Measurements from ENCODE around the gene RAB27A. TPM values are rescaled to one million over a fixed set of nuclear protein-coding genes. Genes with fewer than 3 reads are reported as not detected.
"Not testable (repeated sequence)": the region's sequence is repeated elsewhere in the genome, so short reads cannot be mapped to it uniquely, and the experiment has no call there.

Gene RAB27A
- total RNA-seq, 4 donors from 2014 or later: 15.8 to 22.0 (median 19.8) TPM

DNA sequence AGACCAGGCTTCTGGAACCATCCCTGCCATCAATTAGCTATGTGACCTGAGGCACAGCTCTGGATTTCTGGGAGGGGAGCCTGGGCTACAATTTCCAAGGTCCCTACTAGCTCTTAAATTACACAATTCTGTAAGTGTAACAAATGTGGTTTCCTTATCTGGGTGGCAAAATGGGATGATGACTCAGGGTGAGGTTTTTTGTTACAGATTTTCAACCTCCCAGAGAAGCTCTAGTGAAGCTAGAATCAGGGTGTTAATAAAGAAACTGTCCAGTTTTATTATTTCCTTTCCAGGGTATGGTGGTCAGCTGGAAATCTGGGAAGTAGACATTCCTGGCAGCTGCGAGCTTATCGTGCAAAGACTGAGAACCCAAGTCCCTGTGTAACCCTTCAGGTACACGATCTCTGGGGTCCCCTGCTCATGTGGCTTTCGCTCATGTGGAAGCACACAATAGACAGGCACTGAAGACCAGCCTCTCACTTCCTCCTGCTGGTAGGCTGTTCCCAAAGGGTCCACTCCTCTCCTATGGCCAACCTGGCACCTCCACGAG is 7.3 kb downstream of the RAB27A start:
- intact Hi-C loops (cut with DNase I): no loop called here
- TF ChIP-seq EP300 (IDR thresholded peaks at IDR 0.05) (no peak), POLR2AphosphoS5 (IDR thresholded peaks at IDR 0.05) (no peak), POLR2A (IDR thresholded peaks at IDR 0.05; ENCODE audit: low read depth) (no peak)
- TF ChIP-seq, protein P1, sequence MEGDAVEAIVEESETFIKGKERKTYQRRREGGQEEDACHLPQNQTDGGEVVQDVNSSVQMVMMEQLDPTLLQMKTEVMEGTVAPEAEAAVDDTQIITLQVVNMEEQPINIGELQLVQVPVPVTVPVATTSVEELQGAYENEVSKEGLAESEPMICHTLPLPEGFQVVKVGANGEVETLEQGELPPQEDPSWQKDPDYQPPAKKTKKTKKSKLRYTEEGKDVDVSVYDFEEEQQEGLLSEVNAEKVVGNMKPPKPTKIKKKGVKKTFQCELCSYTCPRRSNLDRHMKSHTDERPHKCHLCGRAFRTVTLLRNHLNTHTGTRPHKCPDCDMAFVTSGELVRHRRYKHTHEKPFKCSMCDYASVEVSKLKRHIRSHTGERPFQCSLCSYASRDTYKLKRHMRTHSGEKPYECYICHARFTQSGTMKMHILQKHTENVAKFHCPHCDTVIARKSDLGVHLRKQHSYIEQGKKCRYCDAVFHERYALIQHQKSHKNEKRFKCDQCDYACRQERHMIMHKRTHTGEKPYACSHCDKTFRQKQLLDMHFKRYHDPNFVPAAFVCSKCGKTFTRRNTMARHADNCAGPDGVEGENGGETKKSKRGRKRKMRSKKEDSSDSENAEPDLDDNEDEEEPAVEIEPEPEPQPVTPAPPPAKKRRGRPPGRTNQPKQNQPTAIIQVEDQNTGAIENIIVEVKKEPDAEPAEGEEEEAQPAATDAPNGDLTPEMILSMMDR (IDR thresholded peaks at IDR 0.05): no peak
- DNase-seq (ENCODE audit: extremely low spot score): no peak
- H3K4me3 ChIP-seq: no peak overlapping the region
- peak overlapping the region; percentile 19 to 47 (median 26) for H3K27ac ChIP-seq (replicated peaks in 1 of 4)
- peaks cover 0 to 3% (median 0%) of the 10 kb centered on the region in 4 donors for H3K36me3 ChIP-seq
- 58% methylated on average over 5 of the region's 5 CpGs for WGBS
- H3K9me3 ChIP-seq: no peaks in the 10 kb centered on the region
- H3K4me1 ChIP-seq: peaks cover 9 to 49% (median 32%) of the 10 kb centered on the region in 4 donors
- no peaks in the 10 kb centered on the region for H3K27me3 ChIP-seq

DNA sequence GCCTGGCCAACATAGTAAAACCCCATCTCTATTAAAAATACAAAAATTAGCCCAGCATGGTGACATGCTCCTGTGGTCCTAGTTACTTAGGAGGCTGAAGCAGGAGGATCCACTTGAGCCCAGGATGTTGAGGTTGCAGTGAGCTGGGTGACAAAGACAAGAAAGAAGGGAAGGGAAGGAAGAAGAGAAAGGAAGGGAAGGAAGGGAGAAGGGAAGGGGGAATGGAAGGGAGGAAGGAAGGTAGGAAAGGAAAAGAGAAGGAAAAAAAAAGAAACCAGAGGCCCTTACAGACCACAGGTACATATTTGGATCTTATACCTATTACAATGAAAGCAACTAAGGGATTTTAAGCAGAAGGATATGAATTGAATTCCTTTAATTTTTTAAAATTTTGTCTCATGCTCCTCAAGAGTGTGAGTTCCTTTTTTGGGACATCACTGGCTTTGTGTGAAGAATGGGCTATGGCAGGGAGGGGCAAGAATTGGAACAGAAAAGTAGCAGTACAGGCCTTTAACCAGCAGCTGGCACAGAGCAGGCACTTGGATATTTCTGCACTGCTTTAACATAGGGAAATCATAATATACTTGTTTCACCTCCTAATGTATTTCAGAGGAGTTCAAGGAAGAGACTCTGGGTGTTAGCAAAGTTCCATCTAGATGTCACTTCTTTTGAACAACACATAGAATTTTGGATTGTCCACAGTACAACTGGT is 7.9 kb downstream of the RAB27A start:
- Histone ChIP-seq H3K27me3 (no peaks in the 10 kb centered on the region), H3K27ac (replicated peaks in 1 of 4) (peak overlapping the region in 3 of 4 donors; percentile 19 to 47 (median 28)), H3K36me3 (peaks cover 0 to 3% (median 0%) of the 10 kb centered on the region in 4 donors), H3K9me3 (no peaks in the 10 kb centered on the region), H3K4me3 (no peak overlapping the region), H3K4me1 (peaks cover 9 to 45% (median 36%) of the 10 kb centered on the region in 4 donors)
- no peak for DNase-seq (ENCODE audit: extremely low spot score)
- intact Hi-C loops (cut with DNase I): no loop called here
- no peak for TF ChIP-seq POLR2A (IDR thresholded peaks at IDR 0.05; ENCODE audit: low read depth)
- TF ChIP-seq EP300 (IDR thresholded peaks at IDR 0.05): no peak
- no peak for TF ChIP-seq POLR2AphosphoS5 (IDR thresholded peaks at IDR 0.05)
- TF ChIP-seq, protein P1 (IDR thresholded peaks at IDR 0.05): peak in 1 of 3 experiments; percentile 9

DNA sequence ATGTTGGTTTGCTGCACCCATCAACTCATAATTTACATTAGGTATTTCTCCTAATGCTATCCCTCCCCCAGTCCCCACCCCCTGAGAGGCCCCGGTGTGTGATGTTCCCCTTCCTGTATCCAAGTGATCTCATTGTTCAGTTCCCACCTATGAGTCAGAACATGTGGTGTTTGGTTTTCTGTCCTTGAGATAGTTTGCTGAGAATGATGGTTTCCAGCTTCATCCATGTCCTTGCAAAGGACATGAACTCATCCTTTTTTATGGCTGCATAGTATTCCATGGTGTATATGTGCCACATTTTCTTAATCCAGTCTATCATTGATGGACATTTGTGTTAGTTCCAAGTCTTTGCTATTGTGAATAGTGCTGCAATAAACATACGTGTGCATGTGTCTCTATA is 9.0 kb downstream of the RAB27A start:
- H3K27me3 ChIP-seq; H3K36me3 ChIP-seq; DNase-seq (ENCODE audit: extremely low spot score); H3K27ac ChIP-seq (replicated peaks in 1 of 4); H3K9me3 ChIP-seq; intact Hi-C loops (cut with DNase I); H3K4me3 ChIP-seq: not testable (repeated sequence)
- H3K4me1 ChIP-seq: peaks cover 9 to 44% (median 32%) of the 10 kb centered on the region in 4 donors
- WGBS: 69% methylated on average over 2 of the region's 2 CpGs

DNA sequence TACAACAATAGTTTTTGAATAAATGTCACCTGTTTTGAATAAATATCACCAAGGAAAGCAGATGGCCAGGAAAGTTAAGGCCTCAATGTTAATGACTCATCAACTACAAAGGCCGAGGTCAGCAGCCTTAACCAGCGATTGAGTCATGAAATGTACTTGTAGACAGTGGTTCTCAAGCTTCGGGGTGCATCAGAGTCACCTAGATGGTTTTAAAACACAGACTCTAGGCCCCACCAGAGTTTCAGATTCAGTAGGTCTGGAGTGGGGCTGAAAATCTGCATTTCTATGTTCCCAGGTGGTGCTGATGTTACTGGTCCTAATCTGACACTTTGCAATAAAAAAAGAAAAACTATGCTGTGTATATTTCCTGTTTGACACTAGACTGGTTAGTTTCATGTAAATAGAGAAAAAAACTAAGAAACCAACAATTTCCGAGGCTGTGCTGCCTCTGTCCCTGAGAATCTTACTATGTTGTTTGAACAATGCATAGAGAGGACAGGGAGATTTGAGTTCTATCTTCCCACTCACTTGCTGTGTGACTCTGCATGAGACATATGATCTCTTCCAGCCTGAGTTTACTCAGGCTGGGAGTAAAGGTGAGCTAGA is 9.8 kb downstream of the RAB27A start:
- DNase-seq (ENCODE audit: extremely low spot score): no peak
- H3K27me3 ChIP-seq: no peaks in the 10 kb centered on the region
- 67% methylated on average over 4 of the region's 4 CpGs for WGBS
- no peaks in the 10 kb centered on the region for H3K9me3 ChIP-seq
- intact Hi-C loops (cut with DNase I): no loop called here
- TF ChIP-seq EP300 (IDR thresholded peaks at IDR 0.05) (no peak), POLR2AphosphoS5 (IDR thresholded peaks at IDR 0.05) (no peak), POLR2A (IDR thresholded peaks at IDR 0.05; ENCODE audit: low read depth) (no peak)
- TF ChIP-seq, protein P1 (IDR thresholded peaks at IDR 0.05): no peak
- H3K36me3 ChIP-seq: no peaks in the 10 kb centered on the region
- H3K4me1 ChIP-seq: peaks cover 9 to 38% (median 32%) of the 10 kb centered on the region in 4 donors
- no peak overlapping the region for H3K4me3 ChIP-seq
- no peak overlapping the region for H3K27ac ChIP-seq (replicated peaks in 1 of 4)

DNA sequence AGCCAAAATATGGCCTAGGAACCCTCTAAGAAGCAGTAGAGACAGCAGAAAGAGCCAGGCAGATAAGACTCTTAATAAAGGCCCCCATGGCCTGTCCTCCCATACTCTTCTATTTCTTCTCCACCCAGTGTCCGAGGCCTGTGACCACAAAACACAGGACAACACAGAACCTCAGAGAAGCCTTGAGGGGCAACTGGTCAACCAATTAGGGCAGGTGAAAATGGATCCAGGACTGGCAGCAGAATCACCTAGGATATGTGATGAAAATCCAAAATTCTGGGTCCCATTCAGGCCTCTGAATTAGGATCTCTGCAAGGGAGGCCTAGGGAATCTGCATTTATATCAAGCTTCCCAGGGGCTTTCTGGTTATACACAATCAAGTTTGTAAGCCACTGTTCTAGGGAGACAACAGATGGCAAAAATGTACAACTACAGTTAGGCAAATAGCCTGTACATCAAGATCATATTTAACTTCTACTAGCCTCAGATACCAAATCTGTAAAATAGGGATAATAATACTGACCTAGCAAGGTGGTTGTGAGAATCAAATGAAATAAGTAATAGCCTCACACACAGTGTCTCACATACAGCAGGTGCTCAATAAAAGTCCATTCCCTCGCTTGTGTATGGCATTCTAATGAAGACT is 10.4 kb downstream of the RAB27A start:
- no peak for DNase-seq (ENCODE audit: extremely low spot score)
- peaks cover 9 to 31% (median 27%) of the 10 kb centered on the region in 4 donors for H3K4me1 ChIP-seq
- no peak overlapping the region for H3K4me3 ChIP-seq
- intact Hi-C loops (cut with DNase I): no loop called here
- WGBS: 88% methylated on average over 2 of the region's 2 CpGs
- H3K27me3 ChIP-seq: no peaks in the 10 kb centered on the region
- no peak overlapping the region for H3K27ac ChIP-seq (replicated peaks in 1 of 4)
- H3K36me3 ChIP-seq: no peaks in the 10 kb centered on the region
- TF ChIP-seq POLR2AphosphoS5 (IDR thresholded peaks at IDR 0.05) (no peak), EP300 (IDR thresholded peaks at IDR 0.05) (no peak), POLR2A (IDR thresholded peaks at IDR 0.05; ENCODE audit: low read depth) (no peak)
- TF ChIP-seq, protein P1 (IDR thresholded peaks at IDR 0.05): no peak
- no peaks in the 10 kb centered on the region for H3K9me3 ChIP-seq

Measured in esophagus muscularis mucosa (tissue), 4 donors.